ENCODE results near the gene KLHL35.
A peak's percentile ranks its signal among the peaks of the same experiment; 100 is the strongest.

KLHL35 gene

GRCh38 chr11:75478783-75479596, 46.0 kb upstream of the KLHL35 start:
- TF ChIP-seq CTCF (IDR thresholded peaks at IDR 0.05; ENCODE audit: unreplicated experiment in 3 of 3): no peak
- Mint-ChIP-seq H3K36me3 (ENCODE audit: low read depth) (no peaks in the 10 kb centered on the region), H3K9me3 (no peaks in the 10 kb centered on the region), H3K27me3 (ENCODE audit: low read depth) (no peaks in the 10 kb centered on the region), H3K27ac (peak overlapping the region; percentile 8 to 87 (median 44)), H3K4me1 (peaks cover 44% of the 10 kb centered on the region), H3K4me3 (no peak overlapping the region)

GRCh38 chr11:75477614-75477935, 44.6 kb upstream of the KLHL35 start:
- no peaks in the 10 kb centered on the region for H3K27me3 Mint-ChIP-seq (ENCODE audit: low read depth)
- no peak overlapping the region for H3K4me3 Mint-ChIP-seq
- peaks cover 47% of the 10 kb centered on the region for H3K4me1 Mint-ChIP-seq
- H3K27ac Mint-ChIP-seq: no peak overlapping the region
- no peaks in the 10 kb centered on the region for H3K36me3 Mint-ChIP-seq (ENCODE audit: low read depth)
- no peak for TF ChIP-seq CTCF (IDR thresholded peaks at IDR 0.05; ENCODE audit: unreplicated experiment in 3 of 3)
- H3K9me3 Mint-ChIP-seq: no peaks in the 10 kb centered on the region

DNA sequence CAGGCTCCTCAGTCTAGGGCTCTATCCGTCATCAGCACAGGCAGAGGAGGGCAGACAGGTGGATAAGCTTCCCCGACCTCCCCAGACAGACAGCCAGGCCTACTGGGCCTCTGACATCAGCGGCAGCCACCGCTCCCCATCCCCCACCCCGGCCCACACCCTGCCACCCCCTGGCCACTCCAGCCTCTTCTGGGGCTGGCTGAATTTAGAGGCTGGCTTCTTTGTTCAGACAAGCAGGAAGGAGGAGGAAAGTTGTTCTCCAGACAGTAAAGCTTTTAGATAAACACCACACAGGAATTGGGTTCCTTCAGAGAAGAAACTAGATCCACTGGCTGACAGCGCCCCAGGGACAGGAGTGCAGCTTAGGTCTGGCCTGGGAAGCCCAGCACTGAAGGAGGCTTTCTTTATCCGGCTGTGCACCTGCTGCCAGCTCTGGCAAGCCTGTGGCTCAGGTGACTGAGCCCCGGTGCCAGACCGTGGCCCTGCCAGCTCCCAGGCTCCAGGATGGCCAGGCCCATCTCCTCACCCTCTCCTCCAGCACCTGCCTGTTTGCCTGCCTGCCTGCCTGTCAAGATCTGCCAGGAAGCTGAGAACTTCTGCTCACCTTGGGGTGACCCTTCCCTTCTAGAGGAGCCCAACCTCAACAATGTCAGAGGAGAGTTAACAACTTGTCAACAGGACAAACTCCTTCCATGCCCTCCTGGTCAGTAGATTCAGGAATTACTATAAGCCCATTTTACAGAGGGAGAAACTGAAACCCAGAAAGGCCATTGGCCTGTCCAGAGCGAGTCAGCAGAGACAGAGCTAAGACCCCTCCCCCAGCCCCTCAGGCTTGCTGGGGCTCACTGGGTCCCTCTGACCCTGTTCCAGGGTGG, 44.0 kb upstream of the KLHL35 start:
- H3K9me3 Mint-ChIP-seq: no peaks in the 10 kb centered on the region
- H3K27me3 Mint-ChIP-seq (ENCODE audit: low read depth): no peaks in the 10 kb centered on the region
- no peaks in the 10 kb centered on the region for H3K36me3 Mint-ChIP-seq (ENCODE audit: low read depth)
- peak overlapping the region in 1 of 3 experiments; percentile 25 for H3K4me3 Mint-ChIP-seq
- no peak overlapping the region for H3K27ac Mint-ChIP-seq
- TF ChIP-seq CTCF (IDR thresholded peaks at IDR 0.05; ENCODE audit: unreplicated experiment in 3 of 3): no peak
- H3K4me1 Mint-ChIP-seq: peaks cover 51% of the 10 kb centered on the region

DNA sequence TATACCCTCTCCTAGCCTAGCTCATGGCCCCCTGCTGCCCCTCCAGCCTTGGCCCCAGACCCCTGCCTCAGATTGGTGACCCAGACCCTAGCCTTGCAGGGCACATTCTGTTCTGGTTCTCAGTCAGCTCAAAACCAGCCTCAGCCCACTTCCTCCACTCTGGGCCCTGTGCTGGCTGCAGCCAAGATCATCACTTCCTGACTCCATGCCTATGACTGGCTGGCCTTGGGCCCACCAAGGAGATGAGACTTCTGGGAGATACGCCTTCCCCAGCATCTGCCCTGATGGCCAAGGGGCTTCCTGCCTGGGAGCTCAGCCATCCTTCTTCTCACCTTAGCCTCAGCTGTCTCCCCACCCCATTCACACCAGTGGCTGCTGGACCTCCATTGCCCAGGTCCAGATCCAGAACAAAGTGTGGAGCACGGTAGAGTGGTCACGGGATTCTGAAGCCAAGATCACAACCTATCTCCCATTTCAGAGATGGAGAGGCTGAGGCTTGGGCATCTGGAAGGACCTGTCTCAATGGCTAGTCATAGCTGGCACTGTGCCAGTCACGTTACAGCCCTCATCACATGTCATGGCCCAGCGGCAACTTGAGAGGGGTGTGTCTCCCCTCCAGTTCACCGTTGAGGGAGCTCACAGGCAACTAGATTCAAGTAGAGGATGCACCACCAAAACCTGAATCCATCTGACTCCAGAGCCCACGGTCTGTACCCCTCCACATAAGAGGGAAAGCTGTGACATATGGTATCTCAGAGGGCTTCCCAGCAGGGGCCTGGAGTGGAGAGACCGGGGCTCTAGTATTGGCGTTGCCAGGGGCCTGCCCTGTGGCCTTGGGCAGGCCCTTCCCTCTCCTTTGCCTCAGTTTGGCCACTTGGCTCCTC, 43.0 kb upstream of the KLHL35 start:
- Mint-ChIP-seq H3K36me3 (ENCODE audit: low read depth) (no peaks in the 10 kb centered on the region), H3K4me1 (peaks cover 60% of the 10 kb centered on the region), H3K4me3 (no peak overlapping the region), H3K9me3 (no peaks in the 10 kb centered on the region), H3K27me3 (ENCODE audit: low read depth) (no peaks in the 10 kb centered on the region), H3K27ac (peak overlapping the region; percentile 45 to 73 (median 69))
- TF ChIP-seq CTCF (IDR thresholded peaks at IDR 0.05; ENCODE audit: unreplicated experiment in 3 of 3): no peak

GRCh38 chr11:75474878-75475766, 42.1 kb upstream of the KLHL35 start:
- no peak for TF ChIP-seq CTCF (IDR thresholded peaks at IDR 0.05; ENCODE audit: unreplicated experiment in 3 of 3)
- Mint-ChIP-seq H3K27me3 (ENCODE audit: low read depth) (no peaks in the 10 kb centered on the region), H3K9me3 (no peaks in the 10 kb centered on the region), H3K4me3 (peak overlapping the region in 2 of 3 experiments; percentile 22 to 43), H3K36me3 (ENCODE audit: low read depth) (no peaks in the 10 kb centered on the region), H3K27ac (peak overlapping the region; percentile 50 to 73 (median 69)), H3K4me1 (peaks cover 66% of the 10 kb centered on the region)
